Suprapubic skin (tissue), 4 donors: ENCODE measurements around the gene RENBP. TPM values are rescaled to one million over a fixed set of nuclear protein-coding genes. Genes with fewer than 3 reads are reported as not detected.

Experiments
- DNase-seq, 2 donors: peaks; one replicate each; pipeline ENCODE4 v3.0.0-alpha.2; 2019; ENCODE audit warnings: low spot score in 2 of 2
- H3K27ac ChIP-seq: fragments of 200-600 bp; sonication (generic); one replicate; pipeline ENCODE4 v1.5.1; 2019
- H3K27me3 ChIP-seq: fragments of 200-600 bp; sonication (generic); one replicate; pipeline ENCODE4 v1.5.1; 2019
- H3K36me3 ChIP-seq: fragments of 200-600 bp; sonication (generic); one replicate; pipeline ENCODE4 v1.5.1; 2019
- H3K4me1 ChIP-seq: fragments of 200-600 bp; sonication (generic); one replicate; pipeline ENCODE4 v1.5.1; 2019
- H3K4me3 ChIP-seq: fragments of 200-600 bp; sonication (generic); one replicate; pipeline ENCODE4 v1.5.1; 2019; ENCODE audit warnings: mild to moderate bottlenecking
- H3K9me3 ChIP-seq: fragments of 200-600 bp; sonication (generic); one replicate; pipeline ENCODE4 v1.5.1; 2019
- EP300 ChIP-seq: sonication (generic); formaldehyde crosslinking; IDR thresholded peaks from one replicate; pipeline ENCODE4 v1.6.1; 2017; ENCODE audit warnings: antibody characterized with exemption
- POLR2A ChIP-seq, 2 donors: fragments of 450-650 bp; IDR thresholded peaks; one replicate each; pipeline ENCODE4 v1.6.1; 2017; ENCODE audit warnings: antibody characterized with exemption in 2 of 2, mild to moderate bottlenecking in 2 of 2, moderate library complexity in 2 of 2
- POLR2AphosphoS5 ChIP-seq, 3 donors: sonication (generic); formaldehyde crosslinking; IDR thresholded peaks; one replicate each; pipeline ENCODE4 v1.6.1; 2017; ENCODE audit warnings: antibody characterized with exemption in 3 of 3
- WGBS: methylation state at CpG from one replicate; pipeline ENCODE4 v1.1.5; 2018; 5-methylcytosine and 5-hydroxymethylcytosine counted together
- total RNA-seq, 4 donors: library from RNA; depleted of rRNA; stranded (reverse); fragments of >200 nt; gene quantifications; one replicate each; pipeline ENCODE4 v1.1.0, GENCODE V29; 2016
- TF ChIP-seq, protein P1 (sequence below), 2 donors: fragments of 200-600 bp in 1 of 2; fragments of 450-650 bp in 1 of 2; sonication (generic) in 1 of 2; IDR thresholded peaks; one replicate each; pipeline ENCODE4 v1.5.1; 2016 to 2019; ENCODE audit warnings: antibody characterized with exemption in 2 of 2, mild to moderate bottlenecking in 1 of 2, moderate library complexity in 1 of 2

Gene RENBP
- total RNA-seq, 4 donors from 2014 or later, result 1.7 to 9.9 (median 4.6) TPM

DNA sequence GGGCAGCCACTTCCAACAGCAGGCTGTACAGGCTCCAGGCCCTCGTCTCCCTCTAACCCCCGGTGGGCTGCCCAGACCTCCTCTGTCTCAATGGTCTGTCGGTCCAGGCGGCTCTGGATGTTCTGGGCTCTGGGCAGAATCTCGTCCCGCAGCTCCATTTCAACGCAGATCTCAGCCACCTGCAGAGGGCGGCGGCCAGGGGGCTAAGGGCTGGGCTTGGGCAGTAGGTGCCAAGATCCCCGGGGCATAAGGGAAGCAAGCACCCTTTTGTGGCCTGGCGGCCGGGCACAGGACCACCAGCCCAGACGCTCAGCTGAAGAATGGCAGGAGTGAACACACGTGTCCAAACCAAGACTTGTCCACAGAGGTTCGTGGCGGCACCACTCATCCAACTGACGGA is 30.7 kb downstream of the RENBP start:
- H3K27me3 ChIP-seq, result no peaks in the 10 kb centered on the region
- no peaks in the 10 kb centered on the region for H3K36me3 ChIP-seq
- 87% methylated on average over 8 of the region's 17 CpGs for WGBS
- H3K27ac ChIP-seq, result no peak overlapping the region
- H3K9me3 ChIP-seq, result no peaks in the 10 kb centered on the region
- TF ChIP-seq, protein P1, sequence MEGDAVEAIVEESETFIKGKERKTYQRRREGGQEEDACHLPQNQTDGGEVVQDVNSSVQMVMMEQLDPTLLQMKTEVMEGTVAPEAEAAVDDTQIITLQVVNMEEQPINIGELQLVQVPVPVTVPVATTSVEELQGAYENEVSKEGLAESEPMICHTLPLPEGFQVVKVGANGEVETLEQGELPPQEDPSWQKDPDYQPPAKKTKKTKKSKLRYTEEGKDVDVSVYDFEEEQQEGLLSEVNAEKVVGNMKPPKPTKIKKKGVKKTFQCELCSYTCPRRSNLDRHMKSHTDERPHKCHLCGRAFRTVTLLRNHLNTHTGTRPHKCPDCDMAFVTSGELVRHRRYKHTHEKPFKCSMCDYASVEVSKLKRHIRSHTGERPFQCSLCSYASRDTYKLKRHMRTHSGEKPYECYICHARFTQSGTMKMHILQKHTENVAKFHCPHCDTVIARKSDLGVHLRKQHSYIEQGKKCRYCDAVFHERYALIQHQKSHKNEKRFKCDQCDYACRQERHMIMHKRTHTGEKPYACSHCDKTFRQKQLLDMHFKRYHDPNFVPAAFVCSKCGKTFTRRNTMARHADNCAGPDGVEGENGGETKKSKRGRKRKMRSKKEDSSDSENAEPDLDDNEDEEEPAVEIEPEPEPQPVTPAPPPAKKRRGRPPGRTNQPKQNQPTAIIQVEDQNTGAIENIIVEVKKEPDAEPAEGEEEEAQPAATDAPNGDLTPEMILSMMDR (IDR thresholded peaks at IDR 0.05), result no peak
- TF ChIP-seq POLR2AphosphoS5 (IDR thresholded peaks at IDR 0.05) (no peak), POLR2A (IDR thresholded peaks at IDR 0.05) (no peak), EP300 (no peak)
- no peak overlapping the region for H3K4me3 ChIP-seq
- no peaks in the 10 kb centered on the region for H3K4me1 ChIP-seq
- DNase-seq, result no peak

- 85% methylated on average over 12 of the region's 17 CpGs for WGBS
- no peak overlapping the region for H3K27ac ChIP-seq
- DNase-seq, result no peak
- TF ChIP-seq POLR2AphosphoS5 (IDR thresholded peaks at IDR 0.05) (no peak), EP300 (no peak), POLR2A (IDR thresholded peaks at IDR 0.05) (no peak)
- TF ChIP-seq, protein P1 (IDR thresholded peaks at IDR 0.05), result no peak
- H3K27me3 ChIP-seq, result no peaks in the 10 kb centered on the region
- no peaks in the 10 kb centered on the region for H3K9me3 ChIP-seq
- H3K4me1 ChIP-seq, result no peaks in the 10 kb centered on the region
- H3K36me3 ChIP-seq, result no peaks in the 10 kb centered on the region
- H3K4me3 ChIP-seq, result no peak overlapping the region
Observed at GRCh38 chrX:153913211-153913610, 31.2 kb downstream of the RENBP start.

- TF ChIP-seq POLR2A (IDR thresholded peaks at IDR 0.05) (no peak), POLR2AphosphoS5 (IDR thresholded peaks at IDR 0.05) (no peak), EP300 (no peak)
- TF ChIP-seq, protein P1 (IDR thresholded peaks at IDR 0.05), result no peak
- 80% methylated on average over 6 of the region's 6 CpGs for WGBS
- H3K4me3 ChIP-seq, result no peak overlapping the region
- no peaks in the 10 kb centered on the region for H3K27me3 ChIP-seq
- no peak for DNase-seq
- no peak overlapping the region for H3K27ac ChIP-seq
- H3K36me3 ChIP-seq, result no peaks in the 10 kb centered on the region
- H3K9me3 ChIP-seq, result no peaks in the 10 kb centered on the region
- H3K4me1 ChIP-seq, result no peaks in the 10 kb centered on the region
Observed at GRCh38 chrX:153911798-153912197, 32.6 kb downstream of the RENBP start.

- H3K27me3 ChIP-seq, result no peaks in the 10 kb centered on the region
- no CpG with 5 or more reads among the region's 22 CpGs for WGBS
- no peak overlapping the region for H3K27ac ChIP-seq
- H3K36me3 ChIP-seq, result no peaks in the 10 kb centered on the region
- no peak for DNase-seq
- H3K9me3 ChIP-seq, result no peaks in the 10 kb centered on the region
- H3K4me3 ChIP-seq, result no peak overlapping the region
- no peak for TF ChIP-seq POLR2AphosphoS5 (IDR thresholded peaks at IDR 0.05)
- no peaks in the 10 kb centered on the region for H3K4me1 ChIP-seq
Observed at GRCh38 chrX:153910446-153910845, 34.0 kb downstream of the RENBP start.

DNA sequence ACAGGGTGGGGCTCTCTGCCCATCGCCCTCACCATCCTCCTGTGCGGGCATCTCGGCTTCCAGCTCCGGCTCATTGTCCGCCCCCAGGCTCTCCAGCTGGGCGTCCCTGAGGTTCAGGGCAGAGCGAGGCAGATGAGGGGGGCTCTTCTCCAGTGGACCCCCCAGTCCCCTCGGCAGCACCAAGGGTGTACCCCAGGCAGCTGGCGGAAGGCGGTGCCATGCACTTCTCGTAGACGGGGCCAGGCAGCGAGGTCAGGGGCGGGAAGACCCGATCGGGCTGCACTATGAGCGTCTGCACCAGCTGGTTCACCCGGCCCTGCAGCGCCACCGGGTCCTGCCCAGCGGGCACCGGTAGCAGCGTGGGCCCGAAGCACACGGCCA is 34.5 kb downstream of the RENBP start:
- Histone ChIP-seq H3K27me3 (no peaks in the 10 kb centered on the region), H3K36me3 (no peaks in the 10 kb centered on the region), H3K9me3 (no peaks in the 10 kb centered on the region), H3K27ac (no peak overlapping the region), H3K4me3 (no peak overlapping the region), H3K4me1 (no peaks in the 10 kb centered on the region)
- 80% methylated on average over 5 of the region's 25 CpGs for WGBS
- TF ChIP-seq EP300 (no peak), POLR2A (IDR thresholded peaks at IDR 0.05) (no peak), POLR2AphosphoS5 (IDR thresholded peaks at IDR 0.05) (no peak)
- TF ChIP-seq, protein P1 (IDR thresholded peaks at IDR 0.05), result no peak
- DNase-seq, result no peak
